Vagina (tissue), 2 donors: ENCODE measurements around the gene ARHGAP24. TPM values are rescaled to one million over a fixed set of nuclear protein-coding genes. Genes with fewer than 3 reads are reported as not detected.

Experiments used
- DNase-seq, 2 donors: peaks; one replicate each; pipeline ENCODE4 v3.0.0-alpha.2; 2017; ENCODE audit errors: extremely low spot score in 2 of 2
- H3K27ac ChIP-seq: fragments of 200-600 bp; sonication (generic); one replicate; pipeline ENCODE4 v1.5.1; 2019
- H3K27me3 ChIP-seq: fragments of 200-600 bp; sonication (generic); one replicate; pipeline ENCODE4 v1.5.1; 2019
- H3K36me3 ChIP-seq, 2 donors: fragments of 200-600 bp; sonication (generic); one replicate each; pipeline ENCODE4 v1.5.1; 2017 to 2019
- H3K4me1 ChIP-seq: fragments of 200-600 bp; sonication (generic); one replicate; pipeline ENCODE4 v1.5.1; 2019
- H3K4me3 ChIP-seq, 2 donors: fragments of 200-600 bp; sonication (generic); 1 replicate in 1 of 2; 2 replicates in 1 of 2; pipeline ENCODE4 v1.5.1; 2016 to 2019
- H3K9me3 ChIP-seq: fragments of 200-600 bp; sonication (generic); one replicate; pipeline ENCODE4 v1.5.1; 2019
- POLR2A ChIP-seq, 2 donors: fragments of 450-650 bp; IDR thresholded peaks; one replicate each; pipeline ENCODE4 v1.6.1; 2017; ENCODE audit warnings: antibody characterized with exemption in 2 of 2, mild to moderate bottlenecking in 2 of 2, moderate library complexity in 2 of 2
- POLR2AphosphoS5 ChIP-seq, 2 donors: sonication (generic); formaldehyde crosslinking; IDR thresholded peaks; one replicate each; pipeline ENCODE4 v1.9.0; 2017; ENCODE audit warnings: antibody characterized with exemption in 2 of 2, mild to moderate bottlenecking in 2 of 2, low read depth in 1 of 2; ENCODE audit not compliant: insufficient read depth in 1 of 2
- intact Hi-C: fragments of 100-400 bp; cut with DNase I; formaldehyde crosslinking; loops from one replicate; pipeline ENCODE4 v1.15.1; 2023
- total RNA-seq: library from RNA; depleted of rRNA; stranded (reverse); fragments of >200 nt; gene quantifications from one replicate; pipeline ENCODE4 v1.2.3, GENCODE V29; 2016
- TF ChIP-seq, protein P1 (sequence below), 3 experiments: fragments of 450-650 bp in 2 of 3; fragments of 200-600 bp in 1 of 3; sonication (generic) in 1 of 3; IDR thresholded peaks; one replicate each; pipeline ENCODE4 v1.5.1; 2017 to 2019; ENCODE audit warnings: antibody characterized with exemption in 3 of 3, mild to moderate bottlenecking in 2 of 3, moderate library complexity in 2 of 3

ARHGAP24 gene
- total RNA-seq, 1 donor from 2014 or later, result 40.0 TPM

DNA sequence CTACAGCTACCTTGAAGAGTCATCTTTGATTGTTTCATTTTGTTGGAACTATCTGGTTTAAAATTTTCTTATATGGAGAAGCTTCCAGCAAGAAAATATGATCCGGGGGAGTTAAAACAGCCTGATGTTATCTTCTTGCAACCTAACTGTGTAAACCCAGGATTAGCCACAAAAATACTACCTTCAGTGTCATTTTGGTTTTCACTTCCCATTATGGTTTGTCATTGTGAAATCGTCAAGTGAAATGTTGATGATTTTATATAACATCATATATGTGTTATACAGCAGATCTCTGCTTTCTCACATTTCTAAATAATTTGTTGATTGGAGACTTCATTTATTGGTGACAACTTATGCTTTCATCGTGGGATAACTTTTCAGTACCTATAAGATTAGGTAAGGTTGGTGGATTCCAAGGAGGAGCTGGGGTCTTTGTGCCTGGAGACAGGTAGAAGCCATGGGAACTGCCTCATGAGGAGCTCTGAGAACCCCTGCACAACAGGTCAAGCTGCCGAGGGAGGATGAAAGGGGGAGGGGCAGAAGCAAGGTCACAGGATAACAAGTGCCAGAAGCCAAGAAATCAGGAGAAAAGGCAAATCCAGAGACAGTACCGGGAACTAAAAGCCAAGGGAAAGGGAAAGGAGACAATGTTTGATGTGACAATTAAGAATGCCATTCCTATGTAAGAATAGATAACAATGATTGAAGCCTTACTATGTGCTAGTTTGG lies 7.2 kb downstream of the ARHGAP24 start:
- DNase-seq, result no peak
- H3K27me3 ChIP-seq, result no peaks in the 10 kb centered on the region
- no peaks in the 10 kb centered on the region for H3K9me3 ChIP-seq
- no peak overlapping the region for H3K27ac ChIP-seq
- no peaks in the 10 kb centered on the region for H3K36me3 ChIP-seq
- no peaks in the 10 kb centered on the region for H3K4me1 ChIP-seq
- H3K4me3 ChIP-seq, result no peak overlapping the region
- intact Hi-C loops, result no loop called here
- TF ChIP-seq POLR2AphosphoS5 (IDR thresholded peaks at IDR 0.05; ENCODE audit: insufficient read depth in 1 of 2, low read depth in 1 of 2) (no peak), POLR2A (IDR thresholded peaks at IDR 0.05) (no peak)
- TF ChIP-seq, protein P1, sequence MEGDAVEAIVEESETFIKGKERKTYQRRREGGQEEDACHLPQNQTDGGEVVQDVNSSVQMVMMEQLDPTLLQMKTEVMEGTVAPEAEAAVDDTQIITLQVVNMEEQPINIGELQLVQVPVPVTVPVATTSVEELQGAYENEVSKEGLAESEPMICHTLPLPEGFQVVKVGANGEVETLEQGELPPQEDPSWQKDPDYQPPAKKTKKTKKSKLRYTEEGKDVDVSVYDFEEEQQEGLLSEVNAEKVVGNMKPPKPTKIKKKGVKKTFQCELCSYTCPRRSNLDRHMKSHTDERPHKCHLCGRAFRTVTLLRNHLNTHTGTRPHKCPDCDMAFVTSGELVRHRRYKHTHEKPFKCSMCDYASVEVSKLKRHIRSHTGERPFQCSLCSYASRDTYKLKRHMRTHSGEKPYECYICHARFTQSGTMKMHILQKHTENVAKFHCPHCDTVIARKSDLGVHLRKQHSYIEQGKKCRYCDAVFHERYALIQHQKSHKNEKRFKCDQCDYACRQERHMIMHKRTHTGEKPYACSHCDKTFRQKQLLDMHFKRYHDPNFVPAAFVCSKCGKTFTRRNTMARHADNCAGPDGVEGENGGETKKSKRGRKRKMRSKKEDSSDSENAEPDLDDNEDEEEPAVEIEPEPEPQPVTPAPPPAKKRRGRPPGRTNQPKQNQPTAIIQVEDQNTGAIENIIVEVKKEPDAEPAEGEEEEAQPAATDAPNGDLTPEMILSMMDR (IDR thresholded peaks at IDR 0.05), result no peak

DNA sequence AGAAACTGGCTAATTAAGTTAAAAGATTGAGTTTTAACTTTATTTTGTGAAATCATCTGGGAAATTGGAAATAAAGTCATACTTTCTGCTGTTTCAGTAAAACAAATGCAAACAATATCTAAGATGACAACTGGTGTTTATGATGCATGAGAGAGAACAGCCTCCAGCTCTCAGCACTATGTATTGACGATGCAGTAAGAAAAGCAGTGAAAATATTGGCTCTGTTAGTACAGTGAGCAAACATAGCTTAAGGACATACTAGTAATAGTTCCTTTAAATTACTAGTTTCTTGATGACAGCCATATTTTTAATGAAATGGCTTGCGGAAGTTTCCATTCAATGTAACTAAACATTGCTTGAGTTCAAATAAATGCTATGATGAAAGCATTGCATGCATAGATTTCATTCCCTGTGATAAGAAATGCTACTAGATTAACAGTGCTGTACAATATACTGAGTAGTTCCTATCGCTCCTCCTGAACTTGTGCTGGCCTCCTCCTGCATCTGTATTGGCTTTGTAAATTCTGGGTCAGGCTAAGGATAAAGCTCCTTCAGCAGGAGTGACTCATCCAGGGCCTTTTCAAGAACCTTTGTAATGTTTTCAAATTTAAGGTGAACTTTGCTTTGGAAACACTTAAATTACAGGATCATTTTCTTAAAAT lies 11.6 kb downstream of the ARHGAP24 start:
- TF ChIP-seq, protein P1 (IDR thresholded peaks at IDR 0.05), result no peak
- TF ChIP-seq POLR2A (IDR thresholded peaks at IDR 0.05) (no peak), POLR2AphosphoS5 (IDR thresholded peaks at IDR 0.05; ENCODE audit: insufficient read depth in 1 of 2, low read depth in 1 of 2) (no peak)
- Histone ChIP-seq H3K4me3 (no peak overlapping the region), H3K4me1 (peaks cover 6% of the 10 kb centered on the region), H3K36me3 (no peaks in the 10 kb centered on the region), H3K27me3 (no peaks in the 10 kb centered on the region), H3K27ac (no peak overlapping the region), H3K9me3 (no peaks in the 10 kb centered on the region)
- intact Hi-C loops, result no loop called here
- no peak for DNase-seq

GRCh38 chr4:85488416-85488815 lies 13.5 kb downstream of the ARHGAP24 start:
- Histone ChIP-seq H3K4me3 (no peak overlapping the region), H3K27me3 (no peaks in the 10 kb centered on the region), H3K9me3 (no peaks in the 10 kb centered on the region), H3K4me1 (peaks cover 6% of the 10 kb centered on the region), H3K36me3 (no peaks in the 10 kb centered on the region), H3K27ac (no peak overlapping the region)
- no peak for TF ChIP-seq POLR2AphosphoS5 (IDR thresholded peaks at IDR 0.05; ENCODE audit: insufficient read depth in 1 of 2, low read depth in 1 of 2)
- no peak for TF ChIP-seq POLR2A (IDR thresholded peaks at IDR 0.05)
- TF ChIP-seq, protein P1 (IDR thresholded peaks at IDR 0.05), result no peak
- DNase-seq, result no peak
- intact Hi-C loops, result no loop called here

- no peaks in the 10 kb centered on the region for H3K9me3 ChIP-seq
- DNase-seq, result no peak
- H3K4me1 ChIP-seq, result peaks cover 6% of the 10 kb centered on the region
- no peak overlapping the region for H3K27ac ChIP-seq
- no peaks in the 10 kb centered on the region for H3K27me3 ChIP-seq
- TF ChIP-seq, protein P1 (IDR thresholded peaks at IDR 0.05), result no peak
- TF ChIP-seq POLR2AphosphoS5 (IDR thresholded peaks at IDR 0.05; ENCODE audit: insufficient read depth in 1 of 2, low read depth in 1 of 2), result no peak
- TF ChIP-seq POLR2A (IDR thresholded peaks at IDR 0.05), result no peak
- intact Hi-C loops, result no loop called here
- no peaks in the 10 kb centered on the region for H3K36me3 ChIP-seq
- H3K4me3 ChIP-seq, result no peak overlapping the region
Measured at GRCh38 chr4:85489273-85489981, 14.5 kb downstream of the ARHGAP24 start.
